PC-9 (cell line): ENCODE results near the gene CCDC81.

Source experiments
- CTCF ChIP-seq: fragments of 200-600 bp; sonication (generic); conservative IDR thresholded peaks from 2 replicates; pipeline ENCODE4 v1.6.1; 2017; ENCODE audit warnings: mixed run types, antibody characterized with exemption, mild to moderate bottlenecking, moderate library complexity
- EZH2 ChIP-seq: fragments of 200-600 bp; sonication (generic); IDR thresholded peaks from 2 replicates; pipeline ENCODE4 v1.8.0; 2017; ENCODE audit warnings: antibody characterized with exemption, low read depth

DNA sequence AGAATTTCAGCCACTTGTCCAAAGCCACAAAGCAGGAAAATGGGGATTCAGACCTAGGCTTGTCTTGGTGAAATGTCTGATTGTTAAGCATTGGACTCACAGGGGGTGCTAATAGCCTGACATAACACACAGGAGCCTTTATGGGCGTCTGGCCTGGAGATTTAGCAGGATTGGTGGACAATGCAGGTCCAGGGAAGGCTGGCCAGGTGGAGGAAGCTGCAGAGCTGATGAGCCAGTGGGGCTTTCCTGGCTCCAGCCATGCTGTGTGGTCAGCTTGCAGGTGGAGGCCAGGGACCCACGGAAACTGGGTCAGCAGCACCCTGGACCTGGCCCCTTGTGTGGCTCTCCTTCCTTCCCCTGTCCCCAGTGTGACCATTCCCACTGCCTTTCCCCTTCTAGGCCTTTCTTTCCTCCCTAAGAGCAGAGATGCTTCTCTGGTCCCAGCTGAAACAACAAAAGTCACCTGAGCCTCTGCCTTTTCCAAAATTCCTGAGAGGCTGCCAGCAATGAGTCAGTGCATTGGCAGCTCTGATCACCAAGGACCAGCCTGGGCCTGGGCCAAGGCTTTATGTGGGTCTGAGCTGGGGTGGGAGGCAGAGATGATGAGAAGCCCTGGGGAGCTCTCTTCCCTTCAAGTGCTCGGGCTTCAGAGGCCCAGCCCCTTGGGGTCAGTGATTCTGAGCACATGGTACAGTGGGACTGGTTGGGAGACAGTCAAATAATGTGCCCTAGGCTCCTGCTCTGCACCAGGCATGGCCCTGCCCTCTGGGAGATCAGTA lies 85.2 kb downstream of the CCDC81 start:
- TF ChIP-seq CTCF (no peak), EZH2 (no peak)
